ENCODE results near the gene TMEM253. TPM values are rescaled to one million over a fixed set of nuclear protein-coding genes. Genes with fewer than 3 reads are reported as not detected.

TMEM253 gene
- total and polyA plus RNA-seq, 2 experiments from 2014 or later = 0.59 to 0.95 TPM

- no peak overlapping the region for H3K4me3 Mint-ChIP-seq
- no peaks in the 10 kb centered on the region for H3K36me3 ChIP-seq (ENCODE audit: insufficient read depth)
- no peak for TF ChIP-seq POLR2AphosphoS5 (IDR thresholded peaks at IDR 0.05; ENCODE audit: low read depth)
- no peak for TF ChIP-seq STAT1 (IDR thresholded peaks at IDR 0.05; ENCODE audit: unreplicated experiment)
- no peak for TF ChIP-seq ZNF331 (CRISPR knock-in tag; IDR thresholded peaks at IDR 0.05; ENCODE audit: low read depth)
- TF ChIP-seq EZH2phosphoT487 (IDR thresholded peaks at IDR 0.05; ENCODE audit: unreplicated experiment) = no peak
- no peak for TF ChIP-seq ETS1 (IDR thresholded peaks at IDR 0.05)
- no peak for TF ChIP-seq ZNF114 (CRISPR knock-in tag; IDR thresholded peaks at IDR 0.05)
- no peak for TF ChIP-seq CTCF (conservative IDR thresholded peaks at IDR 0.05; ENCODE audit: low read depth in 2 of 2)
- no peak for TF ChIP-seq ZNF462 (CRISPR knock-in tag; IDR thresholded peaks at IDR 0.05)
- H3K9me3 Mint-ChIP-seq = no peaks in the 10 kb centered on the region
- H3K4me1 ChIP-seq (ENCODE audit: insufficient read depth) = peaks cover under 1% of the 10 kb centered on the region; the same call in 1 of the 2 replicates
- H3K4me1 Mint-ChIP-seq = peaks cover 10% of the 10 kb centered on the region
- ATAC-seq (no peak), DNase-seq (ENCODE audit: low spot score) (no peak)
- no peak overlapping the region for H2AFZ ChIP-seq
- H3K27me3 ChIP-seq (ENCODE audit: insufficient read depth) = no peaks in the 10 kb centered on the region
- H3K4me2 ChIP-seq = no peak overlapping the region
- no peaks in the 10 kb centered on the region for H3K79me2 ChIP-seq (replicated peaks; ENCODE audit: insufficient read depth)
- no peaks in the 10 kb centered on the region for H3K36me3 Mint-ChIP-seq (ENCODE audit: low read depth)
- H4K20me1 ChIP-seq (replicated peaks; ENCODE audit: insufficient read depth) = no peaks in the 10 kb centered on the region
- H3K27ac Mint-ChIP-seq = no peak overlapping the region
- no peak overlapping the region for H3K4me3 ChIP-seq
- H3K9me2 ChIP-seq (ENCODE audit: insufficient read depth) = no peaks in the 10 kb centered on the region
- H3K27ac ChIP-seq (ENCODE audit: low read depth) = no peak overlapping the region
- peaks cover 5% of the 10 kb centered on the region for H3K27me3 Mint-ChIP-seq (ENCODE audit: insufficient read depth, low read depth, poor library complexity)
- H3F3A ChIP-seq (replicated peaks; ENCODE audit: low read depth) = no peaks in the 10 kb centered on the region
These were observed 40.1 kb upstream of the TMEM253 start for GRCh38 chr14:21060614-21061346.

All from GM23338 (cell line).